Omental fat pad (tissue), 4 donors: ENCODE results near the gene CUX1. TPM values are rescaled to one million over a fixed set of nuclear protein-coding genes. Genes with fewer than 3 reads are reported as not detected.
"Not testable (repeated sequence)": the region's sequence is repeated elsewhere in the genome, so short reads cannot be mapped to it uniquely, and the experiment has no call there.

Experiments used
- ATAC-seq: fragments of 150-250 bp; one replicate; pipeline ENCODE4 v1.9.1; 2016; ENCODE audit warnings: mild to moderate bottlenecking, moderate library complexity; ENCODE audit not compliant: low FRiP score
- DNase-seq: peaks from one replicate; pipeline ENCODE4 v3.0.0-alpha.2; 2019; ENCODE audit warnings: low spot score
- total RNA-seq, 4 donors: library from RNA; depleted of rRNA; stranded (reverse); fragments of >200 nt; gene quantifications; one replicate each; pipeline ENCODE4 v1.1.0, GENCODE V29; 2016
- TF ChIP-seq, protein P1 (sequence below), 3 donors: fragments of 450-650 bp; IDR thresholded peaks; one replicate each; pipeline ENCODE4 v1.5.1; 2016 to 2017; ENCODE audit warnings: antibody characterized with exemption in 3 of 3, mild to moderate bottlenecking in 3 of 3, moderate library complexity in 2 of 3

CUX1 gene
- total RNA-seq, 4 donors from 2014 or later = 67.6 to 141 (median 75.7) TPM

- ATAC-seq = no peak
- TF ChIP-seq, protein P1, sequence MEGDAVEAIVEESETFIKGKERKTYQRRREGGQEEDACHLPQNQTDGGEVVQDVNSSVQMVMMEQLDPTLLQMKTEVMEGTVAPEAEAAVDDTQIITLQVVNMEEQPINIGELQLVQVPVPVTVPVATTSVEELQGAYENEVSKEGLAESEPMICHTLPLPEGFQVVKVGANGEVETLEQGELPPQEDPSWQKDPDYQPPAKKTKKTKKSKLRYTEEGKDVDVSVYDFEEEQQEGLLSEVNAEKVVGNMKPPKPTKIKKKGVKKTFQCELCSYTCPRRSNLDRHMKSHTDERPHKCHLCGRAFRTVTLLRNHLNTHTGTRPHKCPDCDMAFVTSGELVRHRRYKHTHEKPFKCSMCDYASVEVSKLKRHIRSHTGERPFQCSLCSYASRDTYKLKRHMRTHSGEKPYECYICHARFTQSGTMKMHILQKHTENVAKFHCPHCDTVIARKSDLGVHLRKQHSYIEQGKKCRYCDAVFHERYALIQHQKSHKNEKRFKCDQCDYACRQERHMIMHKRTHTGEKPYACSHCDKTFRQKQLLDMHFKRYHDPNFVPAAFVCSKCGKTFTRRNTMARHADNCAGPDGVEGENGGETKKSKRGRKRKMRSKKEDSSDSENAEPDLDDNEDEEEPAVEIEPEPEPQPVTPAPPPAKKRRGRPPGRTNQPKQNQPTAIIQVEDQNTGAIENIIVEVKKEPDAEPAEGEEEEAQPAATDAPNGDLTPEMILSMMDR (IDR thresholded peaks at IDR 0.05) = no peak
- no peak for DNase-seq
Measured at GRCh38 chr7:102004848-102005247, 187.4 kb downstream of the CUX1 start.

GRCh38 chr7:102005933-102006480 is 188.6 kb downstream of the CUX1 start:
- TF ChIP-seq, protein P1 (IDR thresholded peaks at IDR 0.05) = no peak
- ATAC-seq = no peak
- DNase-seq = no peak

- DNase-seq = no peak
- no peak for ATAC-seq
- TF ChIP-seq, protein P1 (IDR thresholded peaks at IDR 0.05) = no peak
Measured at GRCh38 chr7:102006695-102007094, 189.3 kb downstream of the CUX1 start.

DNA sequence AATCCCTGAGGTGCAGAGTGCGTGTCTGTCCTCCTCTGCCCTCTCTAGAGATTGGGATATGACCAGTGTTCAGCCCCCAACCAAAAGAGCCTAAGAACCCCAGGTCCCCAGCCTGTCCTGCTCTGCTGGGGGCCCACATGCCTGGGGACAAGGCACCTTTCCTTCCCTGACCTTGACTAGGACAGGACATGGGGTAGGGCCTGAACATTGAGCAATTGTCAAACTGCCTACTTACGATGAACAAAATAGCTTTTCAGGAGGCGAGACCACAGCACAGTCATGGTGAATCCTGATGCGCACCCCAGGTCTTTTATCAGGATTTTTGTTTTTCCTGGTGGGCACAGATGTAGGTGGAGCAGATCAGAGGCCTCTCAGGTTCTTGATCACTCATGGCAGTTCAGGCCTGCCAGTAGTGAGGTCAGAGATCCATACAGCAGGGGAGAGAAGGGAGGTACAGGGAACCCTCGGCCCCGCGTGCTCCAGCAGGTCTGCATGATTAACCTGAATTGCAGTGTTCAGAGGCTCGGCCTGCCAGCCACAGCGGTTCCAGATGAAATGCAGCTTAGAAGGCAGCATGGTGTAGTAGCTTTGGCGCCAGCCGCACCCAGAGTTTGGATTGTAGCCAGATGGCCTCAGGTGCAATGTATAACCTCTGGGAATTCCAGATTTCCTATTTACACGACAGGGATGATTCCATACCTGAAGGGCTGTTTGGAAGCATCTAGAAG is 191.3 kb downstream of the CUX1 start:
- ATAC-seq (peak; percentile 35), DNase-seq (no peak)
- TF ChIP-seq, protein P1 (IDR thresholded peaks at IDR 0.05) = no peak

- TF ChIP-seq, protein P1 (IDR thresholded peaks at IDR 0.05) = no peak
- DNase-seq (no peak), ATAC-seq (peak; percentile 69)
Measured at GRCh38 chr7:102009628-102010027, 192.2 kb downstream of the CUX1 start.

DNA sequence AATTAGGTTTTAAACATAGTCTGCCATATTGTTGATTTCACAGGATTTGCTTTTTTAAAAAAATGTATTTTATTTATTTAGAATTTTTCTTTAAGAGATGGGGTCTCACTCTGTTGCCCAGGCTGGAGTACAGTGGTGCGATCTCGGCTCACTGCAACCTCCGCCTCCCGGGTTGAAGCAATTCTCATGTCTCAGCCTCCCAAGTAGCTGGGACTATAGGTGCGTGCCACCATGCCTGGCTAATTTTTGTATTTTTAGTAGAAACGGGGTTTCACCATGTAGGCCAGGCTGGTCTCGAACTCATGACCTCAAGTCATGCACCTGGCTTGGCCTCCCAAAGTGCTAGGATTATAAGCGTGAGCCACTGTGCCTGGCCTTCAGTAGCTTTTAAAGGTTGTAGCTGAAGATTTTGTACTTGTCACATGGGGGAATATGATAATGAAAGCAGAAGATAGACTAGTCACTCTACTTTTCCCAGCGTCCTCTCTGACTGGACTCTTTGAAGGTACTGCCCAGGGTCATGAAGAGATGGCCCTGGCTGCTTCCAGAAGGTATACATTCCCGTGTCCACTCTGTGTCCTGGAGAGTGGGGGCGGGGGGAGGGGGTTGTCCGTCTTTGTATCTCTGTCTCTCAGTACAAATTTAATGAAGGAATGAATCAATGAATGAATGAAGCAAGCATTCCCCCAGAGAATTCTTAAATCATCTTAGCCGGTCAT is 194.8 kb downstream of the CUX1 start:
- DNase-seq = not testable (repeated sequence)

DNA sequence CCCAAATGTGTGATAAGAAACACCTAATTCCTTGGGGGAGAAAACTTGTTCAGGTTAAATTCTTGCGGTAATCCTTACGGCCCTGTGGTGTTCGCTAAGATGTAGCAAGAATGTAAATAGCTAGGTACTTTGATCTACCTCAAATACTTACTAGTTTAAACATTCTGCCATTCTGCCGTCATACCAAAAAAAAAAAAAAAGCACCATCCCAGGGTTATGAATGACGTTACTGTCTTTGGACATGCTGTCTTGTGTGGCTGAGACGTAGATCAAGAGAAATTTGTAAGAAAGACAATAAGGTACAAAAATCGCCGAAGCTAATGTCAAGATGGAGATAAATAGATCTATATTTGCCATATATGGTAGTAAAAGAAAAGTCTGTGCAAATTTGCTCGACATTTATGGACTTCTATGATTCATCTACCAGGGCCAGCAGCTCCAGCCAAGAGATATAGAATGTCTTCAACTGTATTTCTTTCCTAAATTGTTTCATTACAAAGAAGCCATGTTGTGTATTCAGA is 195.6 kb downstream of the CUX1 start:
- no peak for DNase-seq
- no peak for ATAC-seq
- TF ChIP-seq, protein P1 (IDR thresholded peaks at IDR 0.05) = no peak

More for the DNA sequence above, 194.8 kb downstream of the CUX1 start:
- not testable (repeated sequence) for ATAC-seq
